ENCODE measurements around the gene SUGP1.

DNA sequence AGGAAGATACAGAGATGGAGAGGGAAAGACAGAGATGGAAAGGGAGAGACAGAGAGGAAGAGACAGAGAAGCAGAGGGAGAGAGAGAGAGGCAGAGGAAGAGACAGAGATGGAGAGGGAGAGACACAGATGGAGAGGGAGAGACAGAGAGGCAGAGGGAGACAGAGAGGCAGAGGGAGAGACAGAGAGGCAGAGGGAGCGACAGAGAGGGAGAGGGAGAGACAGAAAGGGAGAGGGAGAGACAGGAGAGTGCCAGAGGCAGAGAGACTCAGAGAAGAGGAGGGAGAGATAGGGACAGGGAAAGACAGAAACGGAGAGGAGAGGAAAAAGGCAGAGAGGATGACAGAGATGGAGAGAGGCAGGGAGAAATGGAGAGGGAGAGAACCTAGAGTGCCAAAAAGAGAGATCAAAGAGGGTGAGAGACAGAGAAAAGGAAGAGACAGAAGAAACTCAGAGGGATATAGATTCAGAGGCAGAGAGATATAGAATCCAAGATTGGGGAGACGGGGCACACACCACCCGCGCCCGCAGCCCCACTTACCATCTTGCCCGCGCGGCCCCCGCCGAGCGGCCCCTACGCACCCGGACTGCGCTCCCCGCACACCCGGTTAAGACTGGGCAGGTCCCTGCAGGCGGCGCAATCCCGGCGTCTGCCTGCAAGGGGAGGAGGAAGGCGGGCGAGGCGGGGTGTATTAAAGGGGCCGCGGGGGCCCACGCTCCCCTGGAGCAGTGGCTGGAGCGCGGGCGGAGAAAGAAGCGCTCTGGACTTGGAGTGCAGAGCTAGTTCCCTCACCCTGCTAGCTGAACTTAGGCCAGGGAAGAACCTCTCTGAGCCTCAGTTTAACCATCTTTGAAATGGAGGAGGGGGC lies 57.9 kb downstream of the SUGP1 start:
- TF ChIP-seq SIN3A (IDR thresholded peaks at IDR 0.05; ENCODE audit: borderline replicate concordance, insufficient read depth, low read length) (no peak), TAF1 (IDR thresholded peaks at IDR 0.05; ENCODE audit: borderline replicate concordance, insufficient read depth, low read length) (no peak), POLR2AphosphoS5 (IDR thresholded peaks at IDR 0.05; ENCODE audit: low read depth, low read length) (no peak)
- TF ChIP-seq, protein P1, sequence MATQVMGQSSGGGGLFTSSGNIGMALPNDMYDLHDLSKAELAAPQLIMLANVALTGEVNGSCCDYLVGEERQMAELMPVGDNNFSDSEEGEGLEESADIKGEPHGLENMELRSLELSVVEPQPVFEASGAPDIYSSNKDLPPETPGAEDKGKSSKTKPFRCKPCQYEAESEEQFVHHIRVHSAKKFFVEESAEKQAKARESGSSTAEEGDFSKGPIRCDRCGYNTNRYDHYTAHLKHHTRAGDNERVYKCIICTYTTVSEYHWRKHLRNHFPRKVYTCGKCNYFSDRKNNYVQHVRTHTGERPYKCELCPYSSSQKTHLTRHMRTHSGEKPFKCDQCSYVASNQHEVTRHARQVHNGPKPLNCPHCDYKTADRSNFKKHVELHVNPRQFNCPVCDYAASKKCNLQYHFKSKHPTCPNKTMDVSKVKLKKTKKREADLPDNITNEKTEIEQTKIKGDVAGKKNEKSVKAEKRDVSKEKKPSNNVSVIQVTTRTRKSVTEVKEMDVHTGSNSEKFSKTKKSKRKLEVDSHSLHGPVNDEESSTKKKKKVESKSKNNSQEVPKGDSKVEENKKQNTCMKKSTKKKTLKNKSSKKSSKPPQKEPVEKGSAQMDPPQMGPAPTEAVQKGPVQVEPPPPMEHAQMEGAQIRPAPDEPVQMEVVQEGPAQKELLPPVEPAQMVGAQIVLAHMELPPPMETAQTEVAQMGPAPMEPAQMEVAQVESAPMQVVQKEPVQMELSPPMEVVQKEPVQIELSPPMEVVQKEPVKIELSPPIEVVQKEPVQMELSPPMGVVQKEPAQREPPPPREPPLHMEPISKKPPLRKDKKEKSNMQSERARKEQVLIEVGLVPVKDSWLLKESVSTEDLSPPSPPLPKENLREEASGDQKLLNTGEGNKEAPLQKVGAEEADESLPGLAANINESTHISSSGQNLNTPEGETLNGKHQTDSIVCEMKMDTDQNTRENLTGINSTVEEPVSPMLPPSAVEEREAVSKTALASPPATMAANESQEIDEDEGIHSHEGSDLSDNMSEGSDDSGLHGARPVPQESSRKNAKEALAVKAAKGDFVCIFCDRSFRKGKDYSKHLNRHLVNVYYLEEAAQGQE (IDR thresholded peaks at IDR 0.05; ENCODE audit: insufficient read depth in 1 of 2, low read depth in 2 of 2, low read length in 2 of 2) = no peak
